ENCODE data around the gene TGFBR3L. TPM values are rescaled to one million over a fixed set of nuclear protein-coding genes. Genes with fewer than 3 reads are reported as not detected.

TGFBR3L gene
- total and polyA plus RNA-seq, 2 donors (not counting 3 experiments of a cell fraction or from before 2014, with no cell fraction given), result 0.35 TPM; not detected in 1

DNA sequence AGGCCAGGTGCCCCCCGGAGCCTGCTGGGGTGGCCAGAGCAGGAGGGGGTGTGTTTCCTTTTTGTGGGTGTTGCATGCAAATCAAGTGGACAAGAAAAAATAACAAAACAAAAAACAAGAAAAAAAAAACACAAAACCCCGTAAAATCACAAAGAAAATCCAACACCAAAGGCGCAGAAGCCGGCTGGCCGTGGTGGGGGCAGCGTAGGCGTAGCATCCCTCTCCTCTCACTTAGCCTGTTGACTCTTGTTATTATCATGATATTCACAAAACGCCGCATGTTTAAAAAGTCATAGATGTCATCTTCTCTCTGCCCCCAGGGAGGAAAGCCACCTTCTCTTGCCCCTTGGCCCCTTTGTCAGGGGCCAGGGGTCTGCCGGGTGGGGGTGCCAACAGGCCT lies 978 bp upstream of the TGFBR3L start:
- no peak overlapping the region for H2AFZ ChIP-seq (ENCODE audit: low read depth, low read length)
- H3K4me3 ChIP-seq (replicated peaks in 1 of 3; ENCODE audit: insufficient read depth in 1 of 3, low read depth in 1 of 3, low read length in 3 of 3), result no peak overlapping the region
- BruUV-seq (replicated peaks), result no TSS peak
- H3K9ac ChIP-seq (replicated peaks; ENCODE audit: extremely low read depth, insufficient read depth, low read length), result no peak overlapping the region
- no peaks in the 10 kb centered on the region for H3K79me2 ChIP-seq (ENCODE audit: control insufficient read depth, insufficient read depth, low read length)
- H3K4me1 ChIP-seq (ENCODE audit: control insufficient read depth, extremely low read depth, insufficient read depth, low read length), result peaks cover 6% of the 10 kb centered on the region
- no peaks in the 10 kb centered on the region for H3K9me3 ChIP-seq (replicated peaks; ENCODE audit: control insufficient read depth, insufficient read depth, low read length)
- DNase-seq (ENCODE audit: low read depth, low spot score) (no peak), FAIRE-seq (no peak)
- no peak overlapping the region for H3K4me2 ChIP-seq (ENCODE audit: insufficient read depth, low read length)
- TF ChIP-seq GATA2 (IDR thresholded peaks at IDR 0.05; ENCODE audit: insufficient read depth, insufficient read length, low read depth, low read length) (no peak), POLR2A (IDR thresholded peaks at IDR 0.05; ENCODE audit: low read depth, low read length) (no peak)
- ChIA-PET POLR2A (no interaction called here), CTCF (interaction anchor here (0.9 kb wide), 1 partner anchor 44 kb away, joined by 3 read pairs; no protein-coding TSS in a partner anchor)
- dilution Hi-C loops (cut with MboI; ENCODE audit: extremely low pct_ligation_motif_present, low sequenced_read_pairs), result no loop called here
- peaks cover 18 to 30% of the 10 kb centered on the region in 2 experiments for H3K27me3 ChIP-seq (ENCODE audit: control insufficient read depth in 2 of 2, insufficient read depth in 2 of 2, low read length in 2 of 2)
- H4K20me1 ChIP-seq (replicated peaks; ENCODE audit: control insufficient read depth, extremely low read depth, insufficient read depth, low read length), result no peaks in the 10 kb centered on the region
- peaks cover 0 to 23% of the 10 kb centered on the region in 2 experiments for H3K36me3 ChIP-seq (ENCODE audit: control insufficient read depth in 2 of 2, extremely low read depth in 1 of 2, insufficient read depth in 2 of 2, low read length in 2 of 2)
- no peak overlapping the region for H3K27ac ChIP-seq (ENCODE audit: insufficient read depth, low read depth, low read length)
- no peaks in the 10 kb centered on the region for H3K9me1 ChIP-seq (replicated peaks; ENCODE audit: control insufficient read depth, extremely low read depth, insufficient read depth, low read length)
- intact Hi-C loops (cut with micrococcal nuclease), result no loop called here

DNA sequence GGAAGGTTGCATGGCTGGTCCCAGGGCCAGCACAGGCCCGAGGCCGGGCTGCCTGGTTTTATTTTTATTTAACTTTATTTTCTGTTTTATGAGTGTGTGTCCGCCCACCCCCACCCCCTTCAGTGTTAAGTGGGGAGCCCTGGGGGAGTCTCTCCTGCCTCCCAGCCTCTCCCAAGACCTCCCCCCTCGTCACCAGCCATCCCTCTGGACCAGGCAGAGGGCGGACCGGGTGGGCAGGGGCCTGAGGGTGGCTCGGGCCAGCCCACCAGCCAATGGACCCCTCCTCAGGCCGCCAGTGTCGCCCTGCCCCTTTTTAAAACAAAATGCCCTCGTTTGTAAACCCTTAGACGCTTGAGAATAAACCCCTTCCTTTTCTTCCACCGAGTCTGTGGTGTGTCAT lies 531 bp upstream of the TGFBR3L start:
- peaks cover 0 to 21% of the 10 kb centered on the region in 2 experiments for H3K36me3 ChIP-seq (ENCODE audit: control insufficient read depth in 2 of 2, extremely low read depth in 1 of 2, insufficient read depth in 2 of 2, low read length in 2 of 2)
- BruUV-seq (replicated peaks), result TSS peak; percentile 58
- CTCF ChIA-PET, result no interaction called here
- H3K27ac ChIP-seq (ENCODE audit: insufficient read depth, low read depth, low read length), result no peak overlapping the region
- no peaks in the 10 kb centered on the region for H4K20me1 ChIP-seq (replicated peaks; ENCODE audit: control insufficient read depth, extremely low read depth, insufficient read depth, low read length)
- DNase-seq (ENCODE audit: low read depth, low spot score) (no peak), FAIRE-seq (no peak)
- no peak overlapping the region for H3K9ac ChIP-seq (replicated peaks; ENCODE audit: extremely low read depth, insufficient read depth, low read length)
- intact Hi-C loops (cut with micrococcal nuclease), result no loop called here
- TF ChIP-seq POLR2AphosphoS5 (IDR thresholded peaks at IDR 0.05; ENCODE audit: insufficient read depth, low read depth, low read length) (no peak), JUN (IDR thresholded peaks at IDR 0.05; ENCODE audit: borderline replicate concordance, insufficient read depth, insufficient read length, low read depth) (no peak), GATA2 (IDR thresholded peaks at IDR 0.05; ENCODE audit: insufficient read depth, insufficient read length, low read depth, low read length) (no peak), POLR2A (IDR thresholded peaks at IDR 0.05; ENCODE audit: low read depth, low read length) (no peak), MAX (IDR thresholded peaks at IDR 0.05; ENCODE audit: insufficient read depth, insufficient read length) (no peak), MYC (IDR thresholded peaks at IDR 0.05; ENCODE audit: low read depth, low read length) (no peak), FOS (IDR thresholded peaks at IDR 0.05; ENCODE audit: borderline replicate concordance, insufficient read depth, low read length) (no peak), EZH2 (IDR thresholded peaks at IDR 0.05; ENCODE audit: borderline replicate concordance, low read depth, low read length, severe bottlenecking) (no peak)
- TF ChIP-seq, protein P1, sequence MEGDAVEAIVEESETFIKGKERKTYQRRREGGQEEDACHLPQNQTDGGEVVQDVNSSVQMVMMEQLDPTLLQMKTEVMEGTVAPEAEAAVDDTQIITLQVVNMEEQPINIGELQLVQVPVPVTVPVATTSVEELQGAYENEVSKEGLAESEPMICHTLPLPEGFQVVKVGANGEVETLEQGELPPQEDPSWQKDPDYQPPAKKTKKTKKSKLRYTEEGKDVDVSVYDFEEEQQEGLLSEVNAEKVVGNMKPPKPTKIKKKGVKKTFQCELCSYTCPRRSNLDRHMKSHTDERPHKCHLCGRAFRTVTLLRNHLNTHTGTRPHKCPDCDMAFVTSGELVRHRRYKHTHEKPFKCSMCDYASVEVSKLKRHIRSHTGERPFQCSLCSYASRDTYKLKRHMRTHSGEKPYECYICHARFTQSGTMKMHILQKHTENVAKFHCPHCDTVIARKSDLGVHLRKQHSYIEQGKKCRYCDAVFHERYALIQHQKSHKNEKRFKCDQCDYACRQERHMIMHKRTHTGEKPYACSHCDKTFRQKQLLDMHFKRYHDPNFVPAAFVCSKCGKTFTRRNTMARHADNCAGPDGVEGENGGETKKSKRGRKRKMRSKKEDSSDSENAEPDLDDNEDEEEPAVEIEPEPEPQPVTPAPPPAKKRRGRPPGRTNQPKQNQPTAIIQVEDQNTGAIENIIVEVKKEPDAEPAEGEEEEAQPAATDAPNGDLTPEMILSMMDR (IDR thresholded peaks at IDR 0.05; ENCODE audit: extremely low read depth in 1 of 2, insufficient read depth in 1 of 2, low read depth in 1 of 2, low read length in 2 of 2), result no peak
- H3K4me1 ChIP-seq (ENCODE audit: control insufficient read depth, extremely low read depth, insufficient read depth, low read length), result peaks cover 6% of the 10 kb centered on the region
- H3K79me2 ChIP-seq (ENCODE audit: control insufficient read depth, insufficient read depth, low read length), result no peaks in the 10 kb centered on the region
- H2AFZ ChIP-seq (ENCODE audit: low read depth, low read length), result no peak overlapping the region
- POLR2A ChIA-PET, result no interaction called here
- H3K4me2 ChIP-seq (ENCODE audit: insufficient read depth, low read length), result no peak overlapping the region
- dilution Hi-C loops (cut with MboI; ENCODE audit: extremely low pct_ligation_motif_present, low sequenced_read_pairs), result no loop called here
- no peaks in the 10 kb centered on the region for H3K9me3 ChIP-seq (replicated peaks; ENCODE audit: control insufficient read depth, insufficient read depth, low read length)
- H3K27me3 ChIP-seq (ENCODE audit: control insufficient read depth in 2 of 2, insufficient read depth in 2 of 2, low read length in 2 of 2), result peaks cover 18 to 31% of the 10 kb centered on the region in 2 experiments
- no peak overlapping the region for H3K4me3 ChIP-seq (replicated peaks in 1 of 3; ENCODE audit: insufficient read depth in 1 of 3, low read depth in 1 of 3, low read length in 3 of 3)
- H3K9me1 ChIP-seq (replicated peaks; ENCODE audit: control insufficient read depth, extremely low read depth, insufficient read depth, low read length), result no peaks in the 10 kb centered on the region
